ENCODE results near the gene TPST2.

The TPST2 gene

DNA sequence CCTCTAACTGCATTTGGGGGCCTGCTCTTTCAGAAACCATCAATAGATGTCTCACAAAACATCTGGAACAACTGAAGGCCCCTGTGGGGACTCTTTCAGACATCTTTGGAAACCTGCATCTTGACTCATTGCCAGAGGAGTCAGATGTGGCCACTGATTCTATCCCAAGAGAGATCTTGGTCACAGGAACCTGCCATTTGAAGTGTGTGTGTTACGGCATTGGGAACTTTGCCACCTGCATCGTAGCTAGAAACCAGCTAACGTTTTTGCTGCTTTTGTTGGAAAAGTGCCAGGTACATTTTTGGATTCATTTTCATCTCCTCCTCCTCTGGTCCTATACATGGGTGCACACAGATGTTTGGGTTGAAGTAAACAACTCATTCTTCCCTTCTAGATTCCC, 101.9 kb downstream of the TPST2 start:
- no peak for DNase-seq

DNA sequence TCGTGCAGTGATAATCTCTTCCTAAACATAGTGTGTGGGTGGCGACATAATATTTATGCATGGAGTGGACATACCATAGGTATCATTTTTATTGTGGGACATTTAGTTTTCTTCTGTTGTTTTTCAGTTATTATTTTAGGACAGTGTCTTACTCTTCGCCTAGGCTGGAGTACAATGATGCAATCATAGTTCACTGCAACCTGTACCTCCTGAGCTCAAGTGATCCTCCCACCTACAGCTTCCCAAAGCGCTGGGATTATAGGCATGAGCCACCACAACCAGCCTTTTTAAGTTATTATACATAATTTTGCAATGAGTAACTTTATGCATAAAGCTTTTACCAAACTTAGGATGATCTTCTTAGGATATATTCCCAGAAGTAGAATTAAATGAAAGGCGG, 103.5 kb downstream of the TPST2 start:
- no peak for DNase-seq

DNA sequence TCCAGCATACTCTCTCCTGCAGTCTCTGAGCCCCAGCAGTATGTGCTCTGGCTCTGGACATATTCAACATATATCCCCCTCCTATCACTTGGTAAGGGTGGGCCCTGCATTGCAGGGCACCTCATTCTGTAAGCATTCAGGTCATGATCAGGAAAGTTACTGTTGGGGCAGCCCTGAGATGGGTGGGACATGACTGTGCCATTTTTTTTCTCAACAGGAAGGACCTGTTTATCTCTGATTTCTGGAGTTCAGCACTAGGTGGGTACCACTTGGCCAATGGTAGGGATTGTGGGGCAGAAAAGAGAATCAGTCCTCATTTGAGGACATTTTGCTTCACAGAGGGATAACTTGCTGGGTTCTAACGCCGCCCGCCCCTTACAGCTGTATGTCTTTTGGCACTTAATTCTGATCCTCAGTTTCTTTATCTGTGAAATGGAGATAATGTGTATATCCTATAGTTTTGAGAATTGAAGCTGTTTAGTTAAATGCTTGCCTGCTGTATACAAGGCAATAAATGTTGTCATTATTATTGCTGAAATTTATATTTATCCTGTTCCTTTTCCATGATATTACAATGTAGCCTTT, 104.0 kb downstream of the TPST2 start:
- DNase-seq, result no peak

DNA sequence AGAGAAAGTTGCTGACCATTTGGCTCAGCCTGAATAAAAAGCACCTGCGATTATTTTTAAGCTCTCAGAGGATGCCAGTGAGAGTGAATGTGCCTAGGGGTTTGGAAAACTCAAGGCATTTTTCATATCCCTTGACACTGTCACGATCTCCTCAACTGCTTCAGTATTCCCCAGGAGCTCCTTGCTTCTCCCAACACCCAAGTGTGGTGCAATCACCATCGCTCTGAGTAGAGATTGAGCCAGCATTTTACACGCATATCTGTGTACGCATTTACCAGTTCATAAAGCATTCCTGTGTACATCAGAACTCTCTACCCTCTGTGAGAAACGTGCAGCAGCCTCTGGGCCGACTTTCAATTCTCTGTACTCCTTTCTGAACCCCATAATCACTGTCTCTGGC, 104.9 kb downstream of the TPST2 start:
- DNase-seq, result no peak

DNA sequence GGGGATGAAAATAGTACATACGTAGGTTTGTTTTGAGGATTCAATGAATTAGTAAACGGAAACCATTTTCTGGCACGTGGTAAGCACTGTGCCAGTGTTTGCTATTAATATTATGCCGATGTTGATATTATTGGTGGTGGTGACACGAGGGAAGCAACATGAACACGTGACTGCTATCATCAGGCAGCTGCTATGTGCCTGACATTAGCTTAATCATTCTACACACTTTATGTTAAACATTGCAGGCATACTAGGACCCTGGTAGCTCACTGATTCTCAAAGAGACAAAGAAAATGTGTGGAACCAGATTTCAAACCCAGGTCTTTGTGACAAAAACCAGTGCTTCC, 105.6 kb downstream of the TPST2 start:
- no peak for DNase-seq

DNA sequence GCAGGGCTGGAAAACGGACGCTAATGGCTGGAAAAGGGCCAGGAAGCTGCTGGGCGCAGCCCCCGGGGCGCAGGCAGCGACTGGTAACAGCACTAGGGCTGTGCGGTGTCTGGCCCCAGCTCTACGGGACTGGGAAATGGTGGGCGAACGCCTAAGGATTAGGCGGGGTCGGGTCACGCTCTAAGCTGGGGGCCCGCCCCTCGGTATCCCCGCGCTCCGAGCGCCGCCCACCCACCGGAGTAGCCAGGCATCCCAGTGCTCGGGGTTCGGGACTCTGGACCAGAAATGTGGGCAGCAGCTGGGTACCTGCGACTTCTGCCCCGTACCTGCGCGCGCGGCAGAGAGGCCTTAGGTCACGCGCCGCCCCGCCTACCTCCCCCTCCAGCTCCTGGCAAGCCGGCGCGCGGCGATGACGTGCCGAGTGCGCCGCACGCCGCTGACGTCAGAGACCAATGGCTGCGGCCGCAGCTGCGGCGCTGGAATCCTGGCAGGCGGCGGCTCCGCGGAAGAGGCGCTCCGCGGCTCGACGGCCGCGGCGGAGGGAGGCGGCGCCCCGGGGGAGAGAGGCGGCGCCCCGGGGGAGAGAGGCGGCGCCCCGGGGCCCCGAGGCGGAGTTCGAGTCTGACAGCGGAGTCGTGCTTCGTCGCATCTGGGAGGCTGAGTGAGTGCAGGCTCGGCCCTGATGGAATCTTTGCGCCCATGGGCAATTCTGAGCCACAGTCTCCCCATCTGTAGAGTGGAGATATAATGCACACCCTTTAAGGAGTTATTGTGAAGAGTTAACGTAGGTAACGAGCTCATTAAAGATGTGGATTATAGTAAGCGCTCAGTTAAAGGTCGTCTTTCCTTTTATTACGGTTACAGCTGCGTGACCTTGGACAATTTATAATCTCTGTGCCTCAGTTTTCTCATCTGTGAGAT, 106.2 kb downstream of the TPST2 start, which contains the start of the genes HPS4 and SRRD:
Gene HPS4, minus strand, starts transcription at position 345 of the 921 bp plus-strand sequence. CDS start 2,021 bp downstream, outside the sequence.
Gene SRRD, plus strand, starts transcription at position 439 of the 921 bp plus-strand sequence. Its CDS starts 14 bp downstream, at position 453.
- DNase-seq, result peak; percentile 93

DNA sequence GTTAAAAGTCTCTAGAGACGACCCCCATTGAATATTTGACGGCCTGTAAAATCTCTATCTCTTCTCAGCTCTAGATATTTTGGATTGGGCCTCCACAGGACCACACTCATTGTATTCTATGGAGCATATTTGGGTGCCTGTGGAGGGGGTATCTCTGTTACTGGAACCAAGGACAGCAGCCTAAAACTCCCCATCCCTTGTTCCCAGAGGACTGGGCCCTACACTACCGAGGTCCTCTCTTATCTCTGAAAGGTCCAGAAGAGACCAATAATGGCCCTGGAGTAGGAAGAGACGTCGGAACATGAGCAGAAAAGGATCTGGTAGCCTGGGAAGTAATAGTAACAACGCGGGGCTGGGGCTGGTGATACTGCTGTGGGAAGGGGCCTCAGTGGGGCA, 106.9 kb downstream of the TPST2 start:
- DNase-seq, result no peak

DNA sequence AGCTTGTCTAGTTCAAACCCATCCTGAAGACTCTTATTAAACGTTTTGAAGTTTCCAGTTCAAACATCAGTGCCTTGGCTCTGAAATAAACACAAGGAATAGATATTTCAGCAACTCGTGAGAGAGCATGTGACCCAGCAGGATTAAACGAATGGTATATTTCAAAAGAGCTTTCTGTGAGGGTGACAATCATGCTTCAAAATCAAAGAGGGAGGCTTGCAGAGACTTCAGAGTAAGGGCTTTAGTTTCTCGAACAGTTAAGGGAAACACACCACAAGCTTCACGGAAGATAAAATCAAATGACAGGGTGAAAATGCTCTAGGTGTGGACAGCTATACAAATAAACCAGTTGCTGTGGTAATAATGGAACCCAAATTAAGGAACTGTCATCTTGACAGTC, 107.8 kb downstream of the TPST2 start:
- DNase-seq, result no peak

DNA sequence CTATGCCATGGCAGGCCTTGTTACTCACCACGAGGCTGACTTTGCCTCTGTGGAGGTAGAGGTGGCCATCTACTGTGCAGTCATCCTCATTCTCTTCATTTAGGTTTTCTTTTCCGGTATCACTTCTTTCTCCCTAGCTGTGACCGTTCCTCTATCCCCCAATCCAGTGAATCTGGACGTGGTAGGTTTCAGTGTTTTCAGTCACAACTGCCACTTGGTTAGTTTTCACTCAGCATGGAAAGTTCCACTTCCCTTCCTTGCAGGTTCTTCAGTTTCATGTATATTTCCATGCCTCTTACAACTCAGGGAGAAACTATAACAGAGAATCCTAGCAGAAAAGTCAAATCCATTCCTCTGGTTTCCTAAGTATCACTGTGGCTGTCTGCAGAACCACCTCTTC, 108.2 kb downstream of the TPST2 start:
- peak; percentile 22 for DNase-seq

DNA sequence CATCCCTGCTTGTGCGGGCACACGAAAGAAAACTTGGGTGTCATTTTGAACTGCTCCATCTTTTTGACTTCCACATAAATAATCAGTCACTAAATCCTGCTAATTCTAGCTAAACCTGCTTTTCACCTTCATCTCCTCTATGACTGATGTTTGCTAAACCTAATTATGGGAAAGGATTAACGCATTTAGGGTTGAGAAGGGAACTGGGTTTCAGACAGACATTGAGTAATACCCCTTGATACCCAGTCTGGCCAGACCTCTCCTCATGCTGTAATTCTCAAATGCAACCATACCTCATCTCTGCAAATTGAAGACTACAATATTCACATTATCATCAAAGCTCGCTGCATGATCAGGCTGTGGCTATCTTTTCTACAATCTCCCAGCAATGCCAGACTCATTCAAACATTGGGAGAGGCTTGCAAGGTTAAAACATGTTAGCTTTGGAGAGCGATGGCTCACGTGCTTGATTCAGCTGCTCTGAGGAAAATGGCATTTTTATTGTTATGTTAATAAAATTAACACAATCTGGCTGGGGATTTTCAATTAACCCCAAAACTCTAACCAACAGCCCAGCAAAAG, 108.7 kb downstream of the TPST2 start:
- DNase-seq, result no peak

DNA sequence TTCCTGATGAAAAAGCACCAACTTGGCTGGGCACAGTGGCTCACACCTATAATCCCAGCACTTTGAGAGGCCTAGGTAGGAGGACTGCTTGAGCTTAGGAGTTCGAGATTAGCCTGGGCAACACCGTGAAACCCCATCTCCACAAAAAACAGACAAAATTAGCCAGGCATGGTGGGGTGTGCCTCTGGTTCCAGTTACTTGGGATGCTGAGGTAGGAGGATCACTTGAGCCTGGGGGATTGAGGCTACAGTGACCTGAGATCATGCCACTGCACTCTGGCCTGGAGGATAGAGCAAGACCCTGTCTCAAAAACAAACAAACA, 109.4 kb downstream of the TPST2 start:
- no peak for DNase-seq

DNA sequence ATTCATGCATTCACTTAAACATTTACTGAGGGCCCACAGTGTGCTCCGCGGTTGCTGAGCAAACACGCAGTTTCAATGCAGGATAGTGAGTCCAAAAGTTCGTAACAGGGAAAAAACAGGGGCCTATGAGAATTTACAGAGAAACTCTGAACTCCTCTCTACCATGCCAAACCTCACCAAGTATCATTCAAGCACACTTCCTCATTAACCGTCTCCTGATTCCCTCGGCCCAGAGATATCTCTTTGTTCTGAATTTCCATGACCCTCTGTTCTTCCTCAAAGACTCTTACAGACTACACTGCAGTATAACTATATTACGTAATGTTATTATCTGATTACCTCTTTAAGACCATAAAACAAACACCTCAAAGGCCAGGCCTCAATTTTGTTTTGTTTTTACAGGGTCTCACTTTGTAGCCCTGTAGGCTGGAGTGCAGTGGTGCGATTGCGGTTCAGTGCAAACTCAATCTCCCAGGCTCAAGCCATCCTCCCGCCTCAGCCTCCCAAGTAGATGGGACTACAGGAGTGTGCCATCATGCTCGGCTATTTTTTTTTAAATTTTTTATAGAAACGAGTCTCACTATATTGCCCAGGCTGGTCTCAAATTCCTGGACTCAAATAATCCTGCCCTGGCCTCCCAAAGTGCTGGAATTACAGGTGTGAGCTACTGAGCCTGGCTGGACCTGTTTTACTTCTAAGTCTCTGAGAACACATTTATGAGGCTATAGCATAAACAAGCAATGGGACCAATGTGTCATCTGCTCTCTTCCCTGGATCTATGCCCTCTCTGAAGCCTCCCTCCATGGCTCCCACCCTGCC, 109.9 kb downstream of the TPST2 start:
- DNase-seq, result no peak

DNA sequence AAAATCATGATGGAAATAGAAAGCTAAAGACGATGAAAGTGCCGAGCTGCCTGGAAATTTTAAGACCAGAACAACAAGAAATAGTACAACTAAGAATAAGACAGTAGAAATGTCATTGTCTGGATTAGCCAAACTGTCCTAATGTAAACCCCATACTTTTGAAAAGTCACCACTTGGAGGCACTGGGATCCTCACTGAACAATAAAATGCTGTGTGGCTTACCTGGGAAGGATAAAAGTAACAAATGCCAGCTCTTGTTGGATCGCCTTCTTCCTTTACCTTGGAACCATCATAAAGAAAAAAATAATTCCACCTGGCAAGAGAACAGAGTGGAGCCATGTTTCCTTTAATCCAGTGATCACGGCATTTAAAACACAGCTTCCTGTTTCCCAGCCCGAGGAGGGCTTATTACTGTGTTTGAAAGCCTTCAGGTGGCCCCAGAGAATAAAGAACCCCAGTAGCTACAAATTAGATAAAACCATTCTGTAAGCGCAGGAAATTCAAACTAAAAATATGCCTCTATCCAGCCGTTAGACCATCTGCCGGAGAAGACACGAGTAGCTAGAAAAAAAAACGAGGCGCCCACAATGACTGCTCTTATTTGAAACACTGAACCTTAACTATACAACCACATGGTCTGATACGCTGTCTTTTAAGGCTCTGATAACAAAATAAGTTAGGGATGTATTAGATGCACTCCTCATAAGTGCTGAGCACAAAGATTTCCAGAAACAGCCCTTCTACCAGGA, 110.7 kb downstream of the TPST2 start:
- DNase-seq, result no peak

DNA sequence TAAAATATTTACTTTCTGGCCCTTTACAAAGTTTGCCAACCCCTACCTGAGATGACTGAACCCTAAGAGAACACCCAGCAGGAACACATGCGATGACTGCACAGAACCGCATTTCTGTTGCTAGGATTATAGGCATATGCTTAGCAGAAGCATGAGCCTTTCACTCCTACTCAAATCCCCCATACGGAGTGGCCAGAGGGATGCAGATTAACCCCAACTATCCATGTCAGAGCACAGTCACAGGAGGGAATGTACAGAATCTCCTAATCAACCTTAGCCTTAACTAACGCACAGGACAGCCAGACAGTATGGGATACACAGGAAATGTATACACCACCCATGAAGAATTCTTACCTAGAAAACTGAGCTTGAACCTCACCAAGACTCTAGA, 112.6 kb downstream of the TPST2 start:
- no peak for DNase-seq

DNA sequence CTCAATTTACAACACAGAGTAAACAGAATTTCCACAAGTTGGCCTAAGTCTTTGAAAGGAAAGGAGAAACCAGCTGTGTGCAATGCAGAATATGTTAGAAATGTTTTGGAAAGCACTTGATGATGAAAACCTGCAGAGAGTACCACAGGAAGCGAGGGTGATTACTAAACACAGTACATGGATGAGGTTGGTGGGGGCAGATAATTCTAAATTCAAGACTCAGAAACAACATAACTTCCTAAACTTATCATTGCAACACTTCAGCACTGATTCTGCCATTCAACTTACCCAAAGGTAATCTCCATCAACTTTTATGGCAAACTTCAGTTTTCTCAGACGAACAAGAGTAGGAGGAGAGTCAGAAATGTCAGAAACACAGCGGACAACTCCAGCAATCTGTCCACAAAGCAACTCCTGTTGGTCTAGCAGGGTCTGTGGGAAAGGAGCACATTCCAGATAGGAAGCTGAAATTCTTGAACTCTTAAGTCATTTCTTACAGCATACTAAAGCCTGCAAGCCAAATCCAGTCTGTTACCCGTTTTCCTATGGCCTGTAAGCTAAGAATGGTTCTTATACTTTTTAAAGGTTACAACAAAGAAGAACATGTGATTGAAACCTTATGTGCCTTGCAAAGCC, 113.1 kb downstream of the TPST2 start:
- no peak for DNase-seq

DNA sequence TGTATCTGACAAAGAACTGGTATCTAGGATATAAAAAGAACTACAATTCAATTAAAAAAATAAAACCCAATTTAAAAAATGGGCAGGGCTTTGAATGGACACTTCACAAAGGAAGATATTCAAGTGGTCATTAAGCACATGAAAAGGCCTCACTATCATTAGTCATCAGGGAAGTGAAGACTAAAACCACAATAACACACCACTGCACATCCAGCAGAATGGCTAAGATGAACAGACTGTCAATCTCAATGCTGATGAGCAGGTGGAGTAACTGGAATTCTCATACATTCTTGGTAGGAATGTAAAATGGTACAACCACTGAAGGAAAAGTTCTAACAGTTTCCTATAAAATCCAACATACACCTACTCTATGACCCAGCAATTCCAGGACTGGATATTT, 115.2 kb downstream of the TPST2 start:
- no peak for DNase-seq

Data from stimulated activated CD4-positive, alpha-beta T cell treated with anti-CD3 and anti-CD28 coated beads, Interleukin-15, amount 100 ng/mL, for 24 hours (primary cell).